Ectodermal cell (in vitro differentiated cells): ENCODE data around the gene B4GAT1.
A peak's percentile ranks its signal among the peaks of the same experiment; 100 is the strongest.
"Not testable (repeated sequence)": the region's sequence is repeated elsewhere in the genome, so short reads cannot be mapped to it uniquely, and the experiment has no call there.

Source experiments
- H3K27ac ChIP-seq: 2 replicates; pipeline ENCODE4 v1.7.0; 2013; ENCODE audit warnings: mild to moderate bottlenecking, low read depth, low read length; ENCODE audit not compliant: insufficient read depth, poor library complexity, severe bottlenecking
- H3K27me3 ChIP-seq: 2 replicates; pipeline ENCODE4 v1.7.0; 2013; ENCODE audit warnings: mild to moderate bottlenecking, low read length; ENCODE audit not compliant: insufficient read depth, control insufficient read depth, poor library complexity, severe bottlenecking
- H3K36me3 ChIP-seq: one replicate; pipeline ENCODE4 v1.7.0; 2013; ENCODE audit warnings: low read length; ENCODE audit not compliant: control insufficient read depth, insufficient read depth
- H3K4me1 ChIP-seq: one replicate; pipeline ENCODE4 v1.7.0; 2013; ENCODE audit warnings: low read length; ENCODE audit not compliant: control insufficient read depth, insufficient read depth
- H3K4me3 ChIP-seq: 2 replicates; pipeline ENCODE4 v1.7.0; 2013; ENCODE audit warnings: low read depth, low read length, control low read depth; ENCODE audit not compliant: insufficient read depth
- H3K9me3 ChIP-seq: 2 replicates; pipeline ENCODE4 v1.7.0; 2013; ENCODE audit warnings: mild to moderate bottlenecking, low read length, moderate library complexity; ENCODE audit not compliant: control insufficient read depth
- WGBS, 2 experiments: methylation state at CpG; one replicate each; pipeline ENCODE4 v1.1.7; 2013; ENCODE audit warnings: missing lambda C conversion rate in 2 of 2; 5-methylcytosine and 5-hydroxymethylcytosine counted together

B4GAT1 gene

DNA sequence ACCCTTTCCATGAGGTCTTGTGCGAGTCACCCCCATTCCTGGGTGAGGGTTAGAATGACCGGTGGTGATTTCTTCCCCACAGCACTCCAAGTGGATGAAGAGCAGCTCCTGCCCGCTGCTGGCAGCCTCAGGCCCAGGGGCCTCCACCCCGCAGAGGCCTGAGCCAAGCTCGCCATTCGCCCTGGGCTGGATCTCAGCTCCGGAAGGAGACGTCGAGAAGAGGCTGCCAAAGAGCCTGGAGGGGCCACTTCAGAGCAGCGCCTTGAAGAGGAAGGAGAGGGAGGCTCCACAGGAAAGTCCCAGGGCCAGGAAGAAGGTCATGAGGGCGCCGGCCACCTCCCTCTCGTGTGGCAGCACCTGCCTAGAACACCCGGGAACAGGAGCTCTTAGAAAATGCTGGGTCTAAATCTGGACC is 15.8 kb upstream of the B4GAT1 start:
- Histone ChIP-seq H3K27me3 (no peaks in the 10 kb centered on the region), H3K9me3 (no peaks in the 10 kb centered on the region), H3K36me3 (peaks cover 4% of the 10 kb centered on the region), H3K4me1 (no peaks in the 10 kb centered on the region), H3K27ac (no peak overlapping the region), H3K4me3 (no peak overlapping the region)
- WGBS, 2 experiments, result 94 to 96% methylated on average over 14 of the region's 14 CpGs

DNA sequence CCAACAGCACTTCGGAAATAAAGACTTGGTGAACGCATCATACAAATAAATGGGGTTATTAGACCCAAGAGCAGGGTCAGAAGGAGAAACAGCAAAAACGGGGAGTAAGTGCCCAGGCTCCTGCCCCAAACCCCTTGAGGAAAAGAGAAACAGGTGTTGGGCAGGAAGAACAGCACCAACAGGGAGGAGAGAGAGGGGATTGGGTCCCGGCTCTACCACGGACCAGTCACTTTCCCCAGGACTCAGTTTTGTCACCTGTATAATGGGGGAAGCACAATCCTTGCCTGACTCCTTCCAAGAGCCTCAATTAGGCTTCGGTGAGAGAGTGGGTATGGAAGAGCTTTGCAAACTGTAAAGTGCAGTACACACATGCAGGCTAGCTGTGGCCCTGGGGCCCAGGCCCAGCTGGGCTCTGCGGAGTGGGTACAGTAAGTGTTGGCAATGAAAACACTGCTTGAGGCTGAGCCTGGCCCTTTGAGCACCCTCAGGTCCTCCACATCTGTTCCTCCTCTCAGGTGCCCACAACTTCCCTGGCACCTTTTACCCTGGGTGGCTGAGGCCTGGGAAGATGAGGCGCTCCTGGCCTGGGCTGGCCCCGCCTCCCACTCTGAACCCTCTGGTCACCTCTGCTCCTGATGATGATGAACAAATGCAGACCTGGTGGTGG is 15.2 kb upstream of the B4GAT1 start:
- Histone ChIP-seq H3K36me3 (peaks cover 3% of the 10 kb centered on the region), H3K9me3 (no peaks in the 10 kb centered on the region), H3K4me1 (no peaks in the 10 kb centered on the region), H3K27ac (no peak overlapping the region), H3K27me3 (no peaks in the 10 kb centered on the region), H3K4me3 (no peak overlapping the region)
- 85% methylated on average over 9 of the region's 9 CpGs for WGBS, 2 experiments

GRCh38 chr11:66361502-66361941 is 14.1 kb upstream of the B4GAT1 start:
- Histone ChIP-seq H3K27ac (no peak overlapping the region), H3K4me1 (no peaks in the 10 kb centered on the region)
- WGBS, 2 experiments, result 91 to 92% methylated on average over 6 of the region's 6 CpGs

DNA sequence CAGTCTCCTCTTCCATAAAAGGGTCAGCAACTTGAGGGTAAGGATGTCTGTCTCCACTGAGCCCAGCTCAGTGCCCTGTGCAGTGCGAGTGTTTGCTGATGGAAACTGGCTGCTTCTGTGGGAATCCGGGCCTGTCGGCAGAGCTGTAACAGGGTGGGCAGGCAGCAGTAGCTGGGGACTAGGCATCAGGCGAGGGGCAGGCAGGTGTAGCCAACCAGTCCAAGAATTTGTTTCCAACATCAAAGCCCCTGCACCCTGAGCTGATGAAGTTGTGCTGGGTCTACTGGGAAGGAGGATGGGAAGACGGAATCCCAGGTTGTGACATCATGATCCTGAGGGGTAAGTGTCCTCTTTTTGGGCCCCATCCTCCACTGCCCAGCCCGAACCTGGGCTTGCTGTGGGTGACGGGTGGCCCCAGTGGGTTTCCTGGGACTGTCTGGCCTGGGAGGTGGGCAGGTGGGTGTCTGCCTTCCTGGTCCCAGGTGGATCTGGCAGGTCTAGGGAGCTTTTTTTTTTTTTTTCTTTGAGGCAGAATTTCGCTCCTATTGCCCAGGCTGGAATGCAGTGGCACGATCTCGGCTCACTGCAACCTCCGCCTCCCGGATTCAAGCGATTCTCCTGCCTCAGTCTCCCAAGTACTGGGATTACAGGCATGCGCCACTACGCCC is 13.1 kb upstream of the B4GAT1 start:
- H3K36me3 ChIP-seq, result no peaks in the 10 kb centered on the region
- 93% methylated on average over 15 of the region's 15 CpGs for WGBS, 2 experiments
- H3K4me3 ChIP-seq, result no peak overlapping the region
- H3K4me1 ChIP-seq, result no peaks in the 10 kb centered on the region
- H3K27me3 ChIP-seq, result no peaks in the 10 kb centered on the region
- H3K9me3 ChIP-seq, result no peaks in the 10 kb centered on the region
- no peak overlapping the region for H3K27ac ChIP-seq

More at GRCh38 chr11:66361502-66361941, 14.1 kb upstream of the B4GAT1 start:
- no peaks in the 10 kb centered on the region for H3K36me3 ChIP-seq
- no peaks in the 10 kb centered on the region for H3K27me3 ChIP-seq
- no peak overlapping the region for H3K4me3 ChIP-seq
- no peaks in the 10 kb centered on the region for H3K9me3 ChIP-seq

- Histone ChIP-seq H3K4me1 (no peaks in the 10 kb centered on the region), H3K4me3 (no peak overlapping the region), H3K36me3 (no peaks in the 10 kb centered on the region), H3K27ac (no peak overlapping the region), H3K27me3 (no peaks in the 10 kb centered on the region), H3K9me3 (no peaks in the 10 kb centered on the region)
- WGBS, 2 experiments, result 88 to 92% methylated on average over 3 of the region's 3 CpGs
These were observed 12.2 kb upstream of the B4GAT1 start for GRCh38 chr11:66359662-66360087.

- WGBS, 2 experiments, result 93 to 96% methylated on average over 8 of the region's 8 CpGs
- not testable (repeated sequence) for H3K27me3 ChIP-seq, H3K27ac ChIP-seq, H3K36me3 ChIP-seq, H3K4me3 ChIP-seq, H3K9me3 ChIP-seq
- peaks cover 11% of the 10 kb centered on the region for H3K4me1 ChIP-seq
These were observed 3.3 kb upstream of the B4GAT1 start for GRCh38 chr11:66350560-66351235.

DNA sequence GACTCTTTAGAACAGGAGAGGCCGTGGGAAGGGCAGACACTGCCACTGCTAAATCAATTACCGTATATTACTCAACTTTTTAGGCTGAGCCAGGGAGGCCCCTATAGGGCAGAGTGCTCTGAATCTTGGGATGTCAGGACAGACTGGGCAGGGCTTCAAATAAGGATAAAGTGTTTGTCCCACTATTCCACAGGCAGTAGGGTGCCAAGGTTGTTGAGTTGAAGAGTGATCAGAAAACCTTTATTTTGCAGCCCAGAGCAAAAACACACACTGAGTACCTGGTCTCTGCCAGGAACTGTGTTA is 1.6 kb upstream of the B4GAT1 start:
- Histone ChIP-seq H3K9me3 (no peaks in the 10 kb centered on the region), H3K4me1 (peaks cover 16% of the 10 kb centered on the region), H3K4me3 (no peak overlapping the region), H3K27me3 (no peaks in the 10 kb centered on the region), H3K27ac (no peak overlapping the region), H3K36me3 (peaks cover 4% of the 10 kb centered on the region)
- 94 to 100% methylated on average over 2 of the region's 2 CpGs for WGBS, 2 experiments

DNA sequence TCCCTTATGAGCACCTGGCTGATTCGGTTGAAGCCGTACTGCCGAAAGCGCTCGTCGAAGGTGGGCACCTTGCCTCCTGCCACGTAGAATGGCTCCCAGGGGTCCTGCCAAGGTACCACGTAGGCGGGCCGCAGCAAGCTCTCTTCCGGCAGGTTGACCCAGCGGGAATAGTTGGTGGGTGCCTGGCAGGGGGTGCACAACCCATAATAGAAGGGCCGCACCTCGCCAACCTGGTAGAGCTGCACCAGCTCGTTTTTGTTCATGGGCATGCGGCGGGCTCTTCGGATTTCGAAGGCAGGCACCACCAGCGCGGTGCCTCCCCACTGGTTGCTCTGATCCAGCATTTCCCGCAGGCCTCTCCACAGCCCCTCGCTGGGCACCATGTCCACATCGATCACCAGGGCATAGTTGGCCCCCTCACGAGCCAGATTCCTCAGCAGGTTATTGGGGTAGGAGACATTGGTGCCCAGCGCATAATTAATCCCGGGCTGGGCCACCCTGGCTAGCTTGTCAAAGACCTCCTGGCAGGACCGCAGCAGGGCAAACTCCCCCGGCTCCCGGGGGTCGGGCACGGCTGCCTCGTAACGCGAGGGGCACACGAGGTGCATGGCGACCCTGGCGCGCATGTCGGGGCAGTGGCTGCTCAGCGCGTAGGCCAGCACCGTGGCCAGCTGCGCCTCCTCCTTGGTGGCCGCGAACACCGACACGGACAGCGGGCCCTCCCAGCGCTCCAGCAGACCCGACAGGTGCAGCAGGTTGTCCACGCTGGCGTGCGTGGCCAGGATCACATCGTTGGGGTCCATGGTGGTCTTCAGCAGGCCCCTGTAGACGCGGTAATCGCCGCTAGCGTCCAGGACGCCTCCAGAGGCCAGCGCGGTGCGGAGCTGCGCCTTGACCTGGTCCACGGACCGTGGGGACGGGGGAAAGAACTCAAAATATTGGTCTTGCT is 679 bp downstream of the B4GAT1 start:
- Histone ChIP-seq H3K4me1 (peaks cover 16% of the 10 kb centered on the region), H3K27me3 (no peaks in the 10 kb centered on the region), H3K4me3 (peak overlapping the region; percentile 68), H3K27ac (no peak overlapping the region), H3K9me3 (no peaks in the 10 kb centered on the region), H3K36me3 (no peaks in the 10 kb centered on the region)
- WGBS, 2 experiments, result 44% methylated on average over 68 of the region's 68 CpGs

DNA sequence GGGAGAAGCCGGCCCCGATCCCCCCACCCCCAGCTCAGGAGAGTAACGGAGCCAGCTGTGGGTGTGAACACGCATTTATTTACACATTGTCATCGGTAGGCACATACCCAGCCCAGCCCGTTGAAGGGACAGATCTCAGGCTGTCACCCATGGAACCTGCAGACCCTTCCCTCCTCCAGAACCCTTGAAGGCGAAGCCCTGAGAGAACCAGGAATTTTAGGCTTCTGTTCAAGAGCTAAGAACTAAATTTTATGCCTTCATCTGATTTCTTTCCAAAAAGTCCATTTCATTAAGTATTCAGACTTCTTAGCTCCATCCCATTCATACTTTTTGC is 2.1 kb downstream of the B4GAT1 start:
- Histone ChIP-seq H3K4me1 (peaks cover 16% of the 10 kb centered on the region), H3K4me3 (peak overlapping the region; percentile 56), H3K36me3 (peaks cover 7% of the 10 kb centered on the region), H3K27me3 (no peaks in the 10 kb centered on the region), H3K9me3 (no peaks in the 10 kb centered on the region), H3K27ac (peak overlapping the region; percentile 72)
- 19 to 22% methylated on average over 7 of the region's 7 CpGs for WGBS, 2 experiments
